NK-92 treated with Interleukin-12 subunit alpha and Interleukin-12 subunit beta, amount 100 ng/mL, for 24 hours (cell line): ENCODE results near the gene TTC6.

Source experiments
- DNase-seq: peaks from one replicate; lab custom pipeline; 2025; lab: John Stamatoyannopoulos, UW

TTC6 gene

GRCh38 chr14:37597538-37597913, 2.1 kb downstream of the TTC6 start:
- DNase-seq, result no peak

DNA sequence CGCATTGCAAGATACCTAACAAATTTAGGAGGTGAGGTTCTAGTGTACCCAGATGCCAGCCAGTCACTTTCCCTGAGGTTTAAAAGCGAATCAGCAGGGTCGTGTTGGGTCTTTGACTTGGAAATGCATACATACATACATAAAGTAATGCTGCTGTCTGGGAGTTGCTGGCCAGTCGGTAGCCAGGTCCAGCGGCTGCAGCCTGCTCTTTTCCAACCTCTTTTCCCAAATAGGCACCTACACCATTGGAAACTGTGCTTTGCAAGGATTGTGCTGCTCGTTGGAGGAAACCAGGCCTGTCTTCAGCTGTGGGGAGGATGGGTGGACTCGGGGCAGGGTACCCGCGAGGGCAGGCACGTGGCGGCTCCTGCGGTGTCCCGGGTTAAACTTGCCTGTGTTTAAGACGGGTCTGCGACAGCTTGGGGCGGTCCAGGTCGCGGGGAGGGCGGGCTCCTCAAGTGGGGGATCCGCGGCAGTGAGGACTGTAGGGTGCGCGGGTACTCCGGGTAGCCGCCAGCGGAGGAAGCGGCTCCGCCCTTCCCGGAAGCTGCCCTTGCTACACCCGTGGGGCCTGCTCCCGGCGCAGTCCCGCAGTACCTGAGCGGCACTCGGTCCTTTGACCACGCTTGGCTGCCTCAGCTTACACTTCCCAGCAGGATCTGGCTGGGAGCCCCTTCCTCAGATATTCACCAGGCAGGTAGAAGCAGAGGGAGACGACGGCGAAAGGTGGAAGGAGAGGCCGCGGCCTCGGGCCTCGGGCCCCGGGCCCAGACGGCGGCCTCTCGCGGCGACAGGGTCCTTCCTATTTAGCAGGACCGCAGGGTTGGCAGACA, 2.7 kb downstream of the TTC6 start:
- DNase-seq, result no peak

DNA sequence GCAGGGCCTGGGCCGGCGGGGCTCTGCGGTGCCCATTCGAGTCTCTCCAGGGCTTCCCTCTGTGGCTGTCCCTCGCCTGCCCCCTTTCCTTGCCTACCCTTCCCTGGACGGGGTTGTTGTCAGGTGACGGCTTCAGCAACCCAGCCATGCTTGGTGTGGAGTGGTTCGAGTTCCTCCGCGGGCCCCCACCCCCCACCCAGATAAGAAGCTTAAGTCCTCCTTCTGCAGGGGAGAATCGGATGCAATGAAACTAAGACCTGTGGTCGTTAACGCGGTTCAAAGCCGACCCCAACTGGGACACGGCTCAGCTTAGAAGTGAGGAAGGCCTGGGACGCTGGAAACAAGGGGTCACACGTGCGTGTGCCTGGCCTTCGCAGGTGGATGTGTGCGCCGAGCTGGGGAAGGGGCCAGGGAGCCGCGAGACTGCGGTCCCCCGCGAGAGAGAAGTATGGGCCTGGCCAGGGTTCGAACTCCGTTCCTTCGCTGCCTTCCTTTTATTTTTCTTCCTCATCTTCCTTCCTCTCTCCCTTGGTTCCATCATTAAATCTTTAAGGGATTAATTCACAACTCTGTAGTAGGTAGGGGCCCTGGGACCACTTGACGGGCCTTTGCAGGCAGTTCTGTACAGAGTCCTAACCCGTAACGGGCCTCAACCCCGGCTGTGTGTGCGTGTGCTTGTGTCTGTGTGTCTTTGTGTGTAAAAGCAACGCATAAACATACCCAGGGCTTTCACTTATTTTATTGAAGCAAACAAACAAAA, 3.5 kb downstream of the TTC6 start:
- DNase-seq, result no peak

- no peak for DNase-seq
Measured at GRCh38 chr14:37599507-37600368, 4.3 kb downstream of the TTC6 start.

- DNase-seq, result no peak
Measured at GRCh38 chr14:37600880-37601741, 5.7 kb downstream of the TTC6 start.

- no peak for DNase-seq
Measured at GRCh38 chr14:37601865-37602264, 6.4 kb downstream of the TTC6 start.

DNA sequence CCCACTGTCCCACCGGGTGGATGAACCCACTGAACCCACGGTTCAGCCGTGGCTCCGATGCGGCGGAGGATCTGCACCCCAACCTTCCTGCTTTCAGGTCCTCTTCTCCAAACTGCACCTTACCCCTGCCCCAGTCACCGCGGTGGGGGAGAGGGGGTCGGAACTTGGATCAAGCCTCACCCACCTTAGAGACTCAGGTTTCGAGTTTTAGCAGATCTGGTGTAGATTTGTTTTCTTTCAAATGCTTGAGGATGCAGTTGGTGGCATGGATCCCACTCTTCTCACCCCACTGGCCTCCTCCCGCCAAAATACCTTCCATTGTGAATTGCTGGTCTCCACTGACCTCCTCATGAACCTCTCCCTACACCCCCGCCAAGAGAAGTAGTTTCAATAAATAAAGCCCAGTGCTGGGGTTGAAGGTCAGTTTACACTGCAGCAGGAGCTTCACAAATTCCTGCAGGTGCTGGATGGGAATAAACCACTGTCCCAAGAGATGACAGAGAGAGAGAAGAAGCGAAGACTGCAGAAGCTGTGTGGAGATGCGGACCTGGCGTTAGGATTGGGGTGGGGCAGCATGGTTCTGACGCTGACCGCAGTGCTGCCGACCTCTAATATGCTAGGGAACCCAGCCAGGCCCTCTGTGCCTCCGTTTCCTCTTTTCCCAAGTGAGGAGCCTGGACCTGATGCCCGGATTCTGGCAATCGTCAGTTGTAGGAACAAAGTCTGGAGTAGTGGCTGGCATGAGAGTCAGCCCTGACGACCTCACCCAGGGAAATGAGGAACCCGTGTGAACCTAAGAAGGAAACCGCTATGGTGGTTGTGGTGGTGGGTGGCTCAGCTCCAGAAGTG, 7.4 kb downstream of the TTC6 start:
- DNase-seq, result no peak

DNA sequence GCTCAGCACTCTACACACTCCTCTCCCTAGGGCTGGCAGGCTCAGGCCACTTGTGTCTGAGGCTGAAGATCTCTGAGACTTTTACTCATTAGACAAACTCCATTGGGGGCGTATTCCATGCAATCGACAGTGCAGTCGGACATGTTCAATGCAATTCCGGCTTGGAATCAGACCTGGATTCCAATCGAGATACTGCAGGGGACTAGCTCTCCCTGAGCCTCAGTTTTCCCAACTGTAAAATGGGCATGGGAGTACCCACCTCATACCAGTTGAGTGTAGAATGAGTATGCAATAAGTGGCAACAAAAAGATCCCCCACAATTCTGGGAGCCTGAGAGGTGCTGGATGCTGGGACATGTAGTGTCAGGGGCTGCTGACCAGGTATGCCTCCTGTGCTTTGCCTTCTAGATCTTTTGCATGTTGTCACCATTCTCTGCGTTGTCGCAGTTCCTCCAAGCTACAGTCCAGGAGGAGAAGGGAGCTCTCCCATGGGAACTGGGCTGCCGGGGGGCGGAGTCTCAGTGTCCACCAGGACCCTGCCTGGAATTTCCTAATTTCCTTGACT, 8.3 kb downstream of the TTC6 start:
- DNase-seq, result no peak

DNA sequence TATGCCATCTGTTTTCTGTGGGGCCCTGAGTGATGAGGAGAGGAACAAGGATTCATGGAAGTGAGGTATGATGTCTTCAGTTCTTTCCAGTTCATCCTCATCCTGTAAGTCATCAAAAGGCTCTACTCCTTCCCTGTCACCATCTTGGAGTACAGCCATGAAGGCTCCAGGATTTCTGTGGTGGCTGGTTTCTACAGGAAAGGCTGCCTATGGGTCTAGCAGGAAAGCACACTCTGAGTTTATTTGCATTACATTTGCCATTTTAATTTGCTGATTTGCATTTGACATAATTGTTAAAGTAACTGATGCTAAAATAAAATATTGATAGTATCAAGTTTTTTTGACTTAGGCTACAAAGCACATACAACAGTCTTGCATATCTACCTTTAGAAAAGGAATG, 11.2 kb downstream of the TTC6 start:
- no peak for DNase-seq

GRCh38 chr14:37608649-37609048, 13.2 kb downstream of the TTC6 start:
- no peak for DNase-seq

- no peak for DNase-seq
Measured at GRCh38 chr14:37610945-37611523, 15.6 kb downstream of the TTC6 start.

- DNase-seq, result no peak
Measured at GRCh38 chr14:37615582-37616289, 20.3 kb downstream of the TTC6 start.

GRCh38 chr14:37616853-37617252, 21.4 kb downstream of the TTC6 start:
- DNase-seq, result no peak

- no peak for DNase-seq
Measured at GRCh38 chr14:37617864-37618365, 22.5 kb downstream of the TTC6 start.

DNA sequence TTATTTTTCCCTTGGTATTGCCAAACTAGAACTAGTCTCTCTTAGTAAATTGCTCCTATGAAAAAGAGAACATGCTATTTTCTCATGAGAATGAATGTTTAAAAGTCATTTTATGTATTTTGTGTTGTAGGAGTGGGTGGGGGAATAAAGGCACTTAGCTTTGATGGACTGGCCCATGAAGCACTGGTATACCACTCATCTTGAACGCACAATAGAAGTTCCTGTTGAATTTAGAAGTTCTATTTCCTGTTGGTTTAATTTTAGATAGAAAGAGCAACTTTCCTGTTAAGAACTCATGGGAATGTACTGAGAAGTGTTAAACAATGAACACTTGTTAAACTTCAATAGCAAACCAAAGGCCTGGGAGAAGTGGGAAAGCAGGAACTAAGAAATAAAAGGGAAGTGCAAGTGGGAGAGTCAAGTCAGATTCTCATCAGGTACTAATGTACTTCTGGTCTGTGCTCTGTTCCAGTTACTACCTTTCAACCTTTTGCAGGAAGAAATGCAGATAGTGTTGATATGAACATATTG, 23.1 kb downstream of the TTC6 start:
- no peak for DNase-seq

- DNase-seq, result no peak
Measured at GRCh38 chr14:37620856-37621255, 25.4 kb downstream of the TTC6 start.

DNA sequence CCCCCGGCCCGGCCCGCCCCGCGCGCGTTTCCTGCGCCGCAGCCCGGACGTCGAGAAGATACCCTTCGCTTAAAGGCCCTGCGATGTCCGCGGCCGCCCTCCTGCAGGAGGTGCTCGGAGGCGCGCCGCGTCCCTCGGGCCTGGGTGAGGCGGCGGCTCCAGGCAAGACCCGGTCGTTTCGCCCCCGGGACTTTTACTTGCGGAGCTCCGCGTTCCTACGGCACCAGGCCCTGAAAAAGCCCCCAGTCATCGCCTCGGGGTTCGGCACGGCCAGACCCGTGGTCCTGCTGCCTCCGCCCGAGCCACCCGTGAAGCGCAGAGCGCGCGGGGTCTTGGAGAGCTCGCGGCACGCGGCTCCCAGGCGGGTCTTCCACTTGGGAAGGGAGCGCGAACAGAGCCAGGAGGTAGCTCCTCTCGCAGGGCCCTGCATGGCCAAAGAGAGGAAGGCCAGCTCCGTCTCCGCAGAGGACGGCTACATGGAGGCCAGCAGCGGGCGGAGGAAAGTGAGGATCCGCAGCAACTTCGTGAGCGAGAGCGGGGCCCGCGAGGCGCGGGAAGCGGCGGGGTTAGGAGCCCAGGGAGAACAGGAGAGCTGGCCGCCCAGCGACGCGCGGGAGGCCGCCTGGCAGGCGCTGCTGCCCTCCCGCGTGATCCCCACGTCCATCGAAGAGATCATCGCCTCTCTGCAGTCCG, 26.9 kb downstream of the TTC6 start:
- DNase-seq, result no peak

DNA sequence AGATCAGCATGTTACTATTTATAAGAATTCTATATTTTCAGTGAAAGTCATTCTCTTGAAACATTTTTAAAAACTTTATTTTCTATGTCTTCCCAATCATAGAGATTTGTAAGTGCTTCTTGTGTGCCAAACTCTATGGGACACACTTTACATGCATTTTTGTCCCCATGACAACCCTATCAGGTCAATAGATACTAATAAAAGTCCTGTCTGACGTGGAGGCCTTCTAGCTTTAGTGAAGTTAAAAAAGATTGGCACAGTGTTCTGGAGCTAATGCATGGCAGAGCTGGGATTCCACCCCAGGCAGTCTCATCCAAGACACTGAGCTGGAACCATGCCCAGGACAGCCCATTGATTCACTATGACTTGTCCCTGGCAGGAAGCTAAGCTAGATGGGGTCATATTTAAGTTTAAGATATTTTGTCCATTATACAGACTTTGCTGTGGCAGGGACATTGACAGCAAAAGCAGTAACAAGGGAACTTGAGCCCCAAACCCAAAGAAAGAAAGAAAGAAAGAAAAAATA, 28.1 kb downstream of the TTC6 start:
- no peak for DNase-seq
